ENCODE data around the gene RACGAP1. TPM values are rescaled to one million over a fixed set of nuclear protein-coding genes. Genes with fewer than 3 reads are reported as not detected.
"Not testable (repeated sequence)": the region's sequence is repeated elsewhere in the genome, so short reads cannot be mapped to it uniquely, and the experiment has no call there.

The RACGAP1 gene
- total and polyA plus RNA-seq, 2 of the 4 experiments (the other 2 are of a cell fraction) = 37.9 to 110 TPM

- TF ChIP-seq USF2 (IDR thresholded peaks at IDR 0.05; ENCODE audit: low read depth, low read length) = no peak
- no peak for TF ChIP-seq POLR2A (IDR thresholded peaks at IDR 0.05; ENCODE audit: low read depth, low read length)
- TF ChIP-seq BHLHE40 (IDR thresholded peaks at IDR 0.05; ENCODE audit: low read depth, low read length) = no peak
These were observed 7.2 kb upstream of the RACGAP1 start (continued) for GRCh38 chr12:50032515-50032853.

- CTCF ChIA-PET = interaction anchor here (1.8 kb wide), 1 partner anchor 9 kb away, joined by 4 read pairs; no protein-coding TSS in a partner anchor
- WGBS, 2 experiments (ENCODE audit: extremely low coverage in 2 of 2, insufficient read length in 1 of 2) = no CpG with 5 or more reads among the region's 9 CpGs
- H3K36me3 ChIP-seq (ENCODE audit: control insufficient read depth, insufficient read depth, low read length); H3K79me1 ChIP-seq (ENCODE audit: low read depth in 1 of 2, low read length in 2 of 2); H2BK5ac ChIP-seq (ENCODE audit: low read depth, low read length, poor library complexity, severe bottlenecking); H4K5ac ChIP-seq (ENCODE audit: low read depth, low read length); H3K9me3 ChIP-seq (ENCODE audit: control insufficient read depth, insufficient read depth, low read length); H2AK5ac ChIP-seq (ENCODE audit: low read depth, low read length); in situ Hi-C loops (cut with MboI; ENCODE audit: low sequenced_read_pairs); H3K4ac ChIP-seq (ENCODE audit: low read depth, low read length); H3K9ac ChIP-seq (ENCODE audit: low read depth, low read length); H3K9me1 ChIP-seq (ENCODE audit: insufficient read depth, low read length); DNase-seq; H2AFZ ChIP-seq (replicated peaks; ENCODE audit: low read length, poor library complexity); H3K18ac ChIP-seq (ENCODE audit: low read depth, low read length); H2BK120ac ChIP-seq (ENCODE audit: low read depth, low read length); H3K56ac ChIP-seq (ENCODE audit: extremely low read depth, insufficient read depth, low read length); H4K91ac ChIP-seq (ENCODE audit: insufficient read depth, low read depth, low read length); H4K20me1 ChIP-seq (ENCODE audit: insufficient read depth, low read length); H2BK20ac ChIP-seq (ENCODE audit: low read depth, low read length); H3K4me1 ChIP-seq (ENCODE audit: control insufficient read depth, insufficient read depth, low read length); H3K23ac ChIP-seq (ENCODE audit: low read depth, low read length); dilution Hi-C loops (cut with HindIII; ENCODE audit: low sequenced_read_pairs, unreplicated experiment); intact Hi-C loops (cut with micrococcal nuclease); H4K8ac ChIP-seq (ENCODE audit: low read depth in 2 of 2, low read length in 2 of 2); H3K4me2 ChIP-seq (ENCODE audit: low read depth, low read length); ATAC-seq (ENCODE audit: low read depth); H3K27me3 ChIP-seq (ENCODE audit: control insufficient read depth, insufficient read depth, low read length); H3K27ac ChIP-seq (ENCODE audit: insufficient read depth, low read length); H3K4me3 ChIP-seq (ENCODE audit: insufficient read depth, low read depth, low read length); H3K14ac ChIP-seq (replicated peaks; ENCODE audit: low read depth, low read length); POLR2A ChIA-PET (ENCODE audit: unreplicated experiment); BruUV-seq (replicated peaks); H2BK15ac ChIP-seq (ENCODE audit: low read depth, low read length); H2AK9ac ChIP-seq (replicated peaks; ENCODE audit: low read depth, low read length, poor library complexity): not testable (repeated sequence)
These were observed 5.2 kb upstream of the RACGAP1 start for GRCh38 chr12:50030449-50030848.

All from IMR-90 (cell line).